K562 (cell line): ENCODE results near the gene PRR5.

Experiments used
- POLR2A ChIP-seq: fragments of 450-650 bp; conservative IDR thresholded peaks from 2 replicates; pipeline ENCODE4 v1.6.1; 2016
- SIX5 ChIP-seq, 2 experiments: IDR thresholded peaks; 2 replicates each; pipeline ENCODE4 v1.6.1; 2011; ENCODE audit warnings: low read length in 2 of 2, borderline replicate concordance in 1 of 2, low read depth in 1 of 2, mild to moderate bottlenecking in 1 of 2, moderate library complexity in 1 of 2; ENCODE audit not compliant: insufficient read depth in 1 of 2
- TF ChIP-seq, protein P1 (sequence below): fragments of 450-650 bp; conservative IDR thresholded peaks from 2 replicates; pipeline ENCODE4 v1.6.1; 2016; ENCODE audit warnings: missing genetic modification characterization, low read depth, mild to moderate bottlenecking, missing compliant biosample characterization, moderate library complexity

DNA sequence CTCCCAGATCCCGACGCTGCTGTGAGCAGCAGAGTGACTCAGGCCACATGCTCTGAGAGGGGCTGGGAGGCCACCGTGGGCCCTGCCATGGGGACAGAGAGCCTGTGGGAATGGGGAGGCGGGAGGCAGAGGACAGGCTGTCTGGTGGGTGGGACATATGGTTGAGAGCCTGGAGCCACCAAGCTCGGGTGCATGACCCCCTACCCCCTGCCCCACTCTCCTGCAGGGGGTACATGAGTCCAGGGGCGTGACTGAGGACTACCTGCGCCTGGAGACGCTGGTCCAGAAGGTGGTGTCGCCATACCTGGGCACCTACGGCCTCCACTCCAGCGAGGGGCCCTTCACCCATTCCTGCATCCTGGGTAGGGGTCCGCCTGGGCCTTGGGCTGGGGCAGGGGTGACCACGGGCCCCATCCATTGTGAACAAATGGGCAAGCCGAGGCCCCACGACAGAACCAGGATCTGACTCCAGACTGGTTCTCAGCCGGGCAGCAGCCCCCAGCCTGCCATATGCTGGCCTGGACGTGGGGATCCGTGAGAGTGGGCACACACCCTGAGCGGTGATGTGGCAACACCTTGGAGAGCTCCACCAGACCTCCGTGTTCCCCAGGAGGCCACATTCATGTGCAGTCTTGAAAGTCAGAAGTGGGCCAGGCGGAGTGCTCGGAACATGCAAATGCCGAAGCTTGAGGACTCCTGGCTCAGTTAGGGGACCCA lies 33.0 kb downstream of the PRR5 start:
- TF ChIP-seq POLR2A (no peak), SIX5 (IDR thresholded peaks at IDR 0.05; ENCODE audit: borderline replicate concordance in 1 of 2, insufficient read depth in 1 of 2, low read depth in 1 of 2, low read length in 2 of 2) (no peak)
- TF ChIP-seq, protein P1, sequence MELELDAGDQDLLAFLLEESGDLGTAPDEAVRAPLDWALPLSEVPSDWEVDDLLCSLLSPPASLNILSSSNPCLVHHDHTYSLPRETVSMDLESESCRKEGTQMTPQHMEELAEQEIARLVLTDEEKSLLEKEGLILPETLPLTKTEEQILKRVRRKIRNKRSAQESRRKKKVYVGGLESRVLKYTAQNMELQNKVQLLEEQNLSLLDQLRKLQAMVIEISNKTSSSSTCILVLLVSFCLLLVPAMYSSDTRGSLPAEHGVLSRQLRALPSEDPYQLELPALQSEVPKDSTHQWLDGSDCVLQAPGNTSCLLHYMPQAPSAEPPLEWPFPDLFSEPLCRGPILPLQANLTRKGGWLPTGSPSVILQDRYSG, result no peak
